Spleen (tissue), 11 donors: ENCODE measurements around the gene PRDM7. TPM values are rescaled to one million over a fixed set of nuclear protein-coding genes. Genes with fewer than 3 reads are reported as not detected.

Source experiments
- DNase-seq: peaks from one replicate; pipeline ENCODE4 v3.0.0-alpha.2; 2020
- H3K27ac ChIP-seq, 8 donors: fragments of 200-600 bp; sonication (generic) in 7 of 8; 1 replicate in 4 of 8; 2 replicates in 4 of 8; pipeline versions ENCODE4 v1.5.0 to v1.8.0; 2016 to 2021; ENCODE audit warnings: inconsistent platforms in 4 of 8, mild to moderate bottlenecking in 4 of 8, moderate library complexity in 1 of 8
- H3K27me3 ChIP-seq, 7 donors: fragments of 200-600 bp; sonication (generic) in 6 of 7; replicated peaks in 1 of 7; 1 replicate in 4 of 7; 2 replicates in 3 of 7; pipeline versions ENCODE4 v1.5.0 to v1.8.0; 2016 to 2021; ENCODE audit warnings: inconsistent platforms in 3 of 7, mild to moderate bottlenecking in 1 of 7
- H3K36me3 ChIP-seq, 6 donors: fragments of 200-600 bp; sonication (generic) in 5 of 6; 1 replicate in 4 of 6; 2 replicates in 2 of 6; pipeline versions ENCODE4 v1.5.0 to v1.8.0; 2016 to 2021; ENCODE audit warnings: inconsistent platforms in 2 of 6
- H3K4me1 ChIP-seq, 6 donors: fragments of 200-600 bp; sonication (generic) in 5 of 6; 1 replicate in 3 of 6; 2 replicates in 3 of 6; pipeline versions ENCODE4 v1.5.0 to v1.8.0; 2016 to 2021; ENCODE audit warnings: inconsistent platforms in 3 of 6
- H3K4me3 ChIP-seq, 8 donors: fragments of 200-600 bp; sonication (generic) in 7 of 8; 1 replicate in 4 of 8; 2 replicates in 4 of 8; pipeline versions ENCODE4 v1.5.0 to v1.8.0; 2016 to 2021; ENCODE audit warnings: inconsistent platforms in 4 of 8, mild to moderate bottlenecking in 4 of 8, moderate library complexity in 2 of 8
- H3K9me3 ChIP-seq, 8 donors: fragments of 200-600 bp; sonication (generic) in 7 of 8; 1 replicate in 4 of 8; 2 replicates in 4 of 8; pipeline versions ENCODE4 v1.5.0 to v1.8.0; 2016 to 2021; ENCODE audit warnings: inconsistent platforms in 4 of 8
- CTCF ChIP-seq, 11 experiments: fragments of 200-600 bp in 7 of 11; fragments of 450-650 bp in 4 of 11; sonication (generic) in 4 of 11; IDR thresholded peaks in 8 of 11; conservative IDR thresholded peaks in 3 of 11; 1 replicate in 7 of 11; 2 replicates in 4 of 11; pipeline versions ENCODE4 v1.4.0 to v1.8.0; 2016 to 2021; ENCODE audit warnings: antibody characterized with exemption in 11 of 11, inconsistent platforms in 4 of 11, mild to moderate bottlenecking in 1 of 11
- POLR2A ChIP-seq, 3 donors: fragments of 450-650 bp; IDR thresholded peaks; one replicate each; pipeline ENCODE4 v1.5.1; 2017; ENCODE audit warnings: antibody characterized with exemption in 3 of 3, mild to moderate bottlenecking in 1 of 3
- POLR2AphosphoS5 ChIP-seq, 3 donors: sonication (generic); formaldehyde crosslinking; IDR thresholded peaks; one replicate each; pipeline ENCODE4 v1.5.1; 2017; ENCODE audit warnings: antibody characterized with exemption in 3 of 3
- WGBS, 5 donors: extraction: QIAGEN DNeasy Blood & Tissue Kit in 3 of 5; methylation state at CpG; one replicate each; pipeline versions ENCODE4 v1.1.5 to v1.1.7; 2013 to 2018; 5-methylcytosine and 5-hydroxymethylcytosine counted together
- intact Hi-C: fragments of 100-400 bp; cut with DNase I; formaldehyde crosslinking; loops from one replicate; pipeline ENCODE4 v1.15.0; 2023; ENCODE audit warnings: low total_unique reads
- polyA plus RNA-seq, 3 donors: library from polyadenylated mRNA; stranded (reverse); fragments of 200-250 nt; gene quantifications; one replicate each; pipeline ENCODE4 v1.2.1, GENCODE V29; 2013
- total RNA-seq, 7 donors: library from RNA; depleted of rRNA in 3 of 7; stranded (reverse); fragments of >200 nt in 3 of 7; fragmentation: NEBNext Ultra II Directional in 4 of 7; extraction: Animal tissue kit (Norgen Biotek cat#: 25700) in 4 of 7; gene quantifications; one replicate each; pipeline versions ENCODE4 v1.1.0 to v1.2.1, GENCODE V29; 2016 to 2021
- donor health status: healthy with polysubstance abuse.
- donor health status: DM: no; HTN: no; CAD: no; lungs with moderate emphysema.
- donor health status: DM: no; HTN: no; CAD: no.
- donor health status: Bipolar disorder and iron deficiency.
- donor health status: healthy.
- donor health status: DM: no; HTN: no; CAD: no.
- donor health status: DM: yes; HTN: yes; CAD: no.

Gene PRDM7
- total and polyA plus RNA-seq, 10 donors = not detected

DNA sequence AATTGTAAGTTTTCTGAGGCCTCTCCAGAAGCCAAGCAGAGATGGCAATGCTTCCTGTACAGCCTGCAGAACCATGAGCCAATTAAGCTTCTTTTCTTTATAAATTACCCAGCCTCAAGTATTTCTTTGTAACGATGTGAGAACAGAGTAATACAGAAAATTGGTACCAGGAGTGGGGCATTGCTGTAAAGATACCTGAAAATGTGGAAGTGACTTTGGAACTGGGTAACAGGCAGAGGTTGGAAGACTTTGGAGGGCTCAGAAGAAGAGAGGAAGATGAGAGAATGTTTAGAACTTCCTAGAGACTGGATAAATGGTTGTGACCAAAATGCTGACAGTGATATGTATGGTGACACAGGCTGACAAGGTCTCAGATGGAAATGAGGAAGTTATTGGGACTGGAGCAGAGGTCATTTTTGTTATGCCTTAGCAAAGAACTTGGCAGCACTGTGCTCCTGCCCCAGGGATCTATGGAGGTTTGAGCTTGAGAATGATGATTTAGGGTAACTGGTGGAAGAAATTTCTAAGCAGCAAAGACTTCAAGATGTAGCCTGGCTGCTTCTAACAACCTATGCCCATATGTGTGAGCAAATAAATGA, 23.1 kb downstream of the PRDM7 start:
- WGBS, 5 donors = 61 to 89% (median 78%) methylated on average over 1 of the region's 1 CpG
- Histone ChIP-seq H3K9me3 (peaks cover 0 to 32% (median 24%) of the 10 kb centered on the region in 8 donors), H3K4me3 (no peak overlapping the region), H3K4me1 (no peaks in the 10 kb centered on the region), H3K27ac (no peak overlapping the region), H3K27me3 (peaks cover 0 to 3% (median 0%) of the 10 kb centered on the region in 7 donors), H3K36me3 (peaks cover 0 to 7% (median 0%) of the 10 kb centered on the region in 6 donors)
- intact Hi-C loops = no loop called here
- DNase-seq = no peak
- TF ChIP-seq CTCF (IDR thresholded peaks at IDR 0.05 in 8 of 11, conservative IDR thresholded peaks at IDR 0.05 in 3 of 11) (no peak), POLR2A (IDR thresholded peaks at IDR 0.05) (no peak), POLR2AphosphoS5 (IDR thresholded peaks at IDR 0.05) (no peak)

DNA sequence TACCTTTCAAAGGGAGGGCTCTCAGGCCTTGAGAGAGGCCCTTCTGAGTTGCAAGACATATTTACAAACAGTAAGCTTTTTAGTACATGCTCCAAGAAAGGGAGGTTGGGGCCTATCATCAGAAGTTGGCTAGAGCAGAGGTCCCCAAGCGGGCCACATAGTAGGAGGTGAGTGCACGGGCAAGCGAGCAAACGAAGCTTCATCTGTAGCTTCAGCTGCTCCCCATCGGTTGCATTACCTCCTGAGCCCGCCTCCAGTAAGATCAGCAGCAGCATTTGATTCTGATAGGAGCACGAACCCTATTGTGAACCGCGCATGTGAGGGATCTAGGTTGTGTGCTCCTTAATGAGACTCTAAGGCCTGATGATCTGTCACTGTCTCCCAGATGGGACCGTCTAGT, 26.2 kb downstream of the PRDM7 start:
- peaks cover 4 to 26% (median 16%) of the 10 kb centered on the region in 7 donors for H3K27me3 ChIP-seq
- H3K9me3 ChIP-seq = peaks cover 0 to 31% (median 24%) of the 10 kb centered on the region in 8 donors
- H3K27ac ChIP-seq = no peak overlapping the region
- 87 to 93% (median 89%) methylated on average over 10 of the region's 10 CpGs for WGBS, 5 donors
- no peak for DNase-seq
- intact Hi-C loops = no loop called here
- no peak overlapping the region for H3K4me3 ChIP-seq
- TF ChIP-seq POLR2A (IDR thresholded peaks at IDR 0.05) = no peak
- TF ChIP-seq POLR2AphosphoS5 (IDR thresholded peaks at IDR 0.05) = no peak
- TF ChIP-seq CTCF (IDR thresholded peaks at IDR 0.05 in 8 of 11, conservative IDR thresholded peaks at IDR 0.05 in 3 of 11) = no peak
- peaks cover 8 to 15% (median 11%) of the 10 kb centered on the region in 6 donors for H3K4me1 ChIP-seq
- H3K36me3 ChIP-seq = peaks cover 0 to 7% (median 0%) of the 10 kb centered on the region in 6 donors

- no peak for DNase-seq
- no peak for TF ChIP-seq POLR2AphosphoS5 (IDR thresholded peaks at IDR 0.05)
- no peak for TF ChIP-seq POLR2A (IDR thresholded peaks at IDR 0.05)
- no peak for TF ChIP-seq CTCF (IDR thresholded peaks at IDR 0.05 in 8 of 11, conservative IDR thresholded peaks at IDR 0.05 in 3 of 11)
- H3K4me1 ChIP-seq = peaks cover 8 to 15% (median 11%) of the 10 kb centered on the region in 6 donors
- H3K9me3 ChIP-seq = peaks cover 0 to 10% (median 7%) of the 10 kb centered on the region in 8 donors
- H3K4me3 ChIP-seq = no peak overlapping the region
- no peak overlapping the region for H3K27ac ChIP-seq
- peaks cover 4 to 42% (median 17%) of the 10 kb centered on the region in 7 donors for H3K27me3 ChIP-seq
- peaks cover 0 to 5% (median 0%) of the 10 kb centered on the region in 6 donors for H3K36me3 ChIP-seq
- intact Hi-C loops = no loop called here
- 89 to 92% (median 90%) methylated on average over 19 of the region's 19 CpGs for WGBS, 5 donors
Observed at GRCh38 chr16:90048737-90049330, 28.3 kb downstream of the PRDM7 start.

GRCh38 chr16:90048347-90048722, 28.8 kb downstream of the PRDM7 start:
- no peak overlapping the region for H3K27ac ChIP-seq
- H3K4me3 ChIP-seq = no peak overlapping the region
- WGBS, 5 donors = 67 to 76% (median 70%) methylated on average over 12 of the region's 12 CpGs
- peaks cover 0 to 10% (median 2%) of the 10 kb centered on the region in 6 donors for H3K36me3 ChIP-seq
- H3K4me1 ChIP-seq = peaks cover 8 to 15% (median 11%) of the 10 kb centered on the region in 6 donors
- peaks cover 4 to 42% (median 17%) of the 10 kb centered on the region in 7 donors for H3K27me3 ChIP-seq
- H3K9me3 ChIP-seq = peaks cover 0 to 5% (median 2%) of the 10 kb centered on the region in 8 donors
- TF ChIP-seq POLR2AphosphoS5 (IDR thresholded peaks at IDR 0.05) (no peak), POLR2A (IDR thresholded peaks at IDR 0.05) (no peak), CTCF (IDR thresholded peaks at IDR 0.05 in 8 of 11, conservative IDR thresholded peaks at IDR 0.05 in 3 of 11) (no peak)
- intact Hi-C loops = no loop called here
- DNase-seq = no peak
